HEK293 (cell line): ENCODE results near the gene FGF8.

ENCODE experiments used
- GFI1B ChIP-seq: fragments of 450-650 bp; formaldehyde crosslinking; IDR thresholded peaks from 2 replicates; pipeline ENCODE4 v1.5.1; 2016; ENCODE audit warnings: missing biosample characterization, missing genetic modification characterization
- GLI4 ChIP-seq: fragments of 450-650 bp; formaldehyde crosslinking; IDR thresholded peaks from 2 replicates; pipeline ENCODE4 v1.5.1; 2016; ENCODE audit warnings: missing biosample characterization, missing genetic modification characterization
- GLIS1 ChIP-seq: fragments of 450-650 bp; formaldehyde crosslinking; IDR thresholded peaks from 2 replicates; pipeline ENCODE4 v1.5.1; 2016; ENCODE audit warnings: missing biosample characterization, missing genetic modification characterization
- GLIS2 ChIP-seq: fragments of 450-650 bp; formaldehyde crosslinking; IDR thresholded peaks from 2 replicates; pipeline ENCODE4 v1.5.1; 2016; ENCODE audit warnings: missing biosample characterization, missing genetic modification characterization
- IKZF3 ChIP-seq: fragments of 450-650 bp; IDR thresholded peaks from 2 replicates; pipeline ENCODE4 v1.5.0; 2018; ENCODE audit warnings: missing biosample characterization, mild to moderate bottlenecking, missing genetic modification characterization, moderate library complexity
- KLF16 ChIP-seq: fragments of 450-650 bp; formaldehyde crosslinking; IDR thresholded peaks from 2 replicates; pipeline ENCODE4 v1.5.1; 2017; ENCODE audit warnings: missing biosample characterization, missing genetic modification characterization
- SP2 ChIP-seq: fragments of 450-650 bp; formaldehyde crosslinking; IDR thresholded peaks from 2 replicates; pipeline ENCODE4 v1.5.1; 2016; ENCODE audit warnings: missing biosample characterization, missing genetic modification characterization
- SP7 ChIP-seq: fragments of 450-650 bp; formaldehyde crosslinking; IDR thresholded peaks from 2 replicates; pipeline ENCODE4 v1.5.1; 2016; ENCODE audit warnings: missing biosample characterization, missing genetic modification characterization
- YY1 ChIP-seq: fragments of 450-650 bp; formaldehyde crosslinking; IDR thresholded peaks from 2 replicates; pipeline ENCODE4 v1.5.1; 2018; ENCODE audit warnings: missing biosample characterization, missing genetic modification characterization
- ZBTB1 ChIP-seq: fragments of 450-650 bp; formaldehyde crosslinking; IDR thresholded peaks from 2 replicates; pipeline ENCODE4 v1.5.1; 2016; ENCODE audit warnings: missing biosample characterization, missing genetic modification characterization
- ZBTB17 ChIP-seq: fragments of 450-650 bp; formaldehyde crosslinking; IDR thresholded peaks from 2 replicates; pipeline ENCODE4 v1.5.1; 2016; ENCODE audit warnings: missing biosample characterization, missing genetic modification characterization
- ZBTB48 ChIP-seq: fragments of 450-650 bp; formaldehyde crosslinking; IDR thresholded peaks from 2 replicates; pipeline ENCODE4 v1.5.1; 2016; ENCODE audit warnings: missing biosample characterization, missing genetic modification characterization
- ZFP69B ChIP-seq: fragments of 450-650 bp; formaldehyde crosslinking; IDR thresholded peaks from 2 replicates; pipeline ENCODE4 v1.5.1; 2016; ENCODE audit warnings: missing biosample characterization, missing genetic modification characterization
- ZIC2 ChIP-seq: fragments of 450-650 bp; formaldehyde crosslinking; IDR thresholded peaks from 2 replicates; pipeline ENCODE4 v1.5.1; 2016; ENCODE audit warnings: missing biosample characterization, missing genetic modification characterization
- ZNF10 ChIP-seq: fragments of 450-650 bp; formaldehyde crosslinking; IDR thresholded peaks from 2 replicates; pipeline ENCODE4 v1.5.1; 2017; ENCODE audit warnings: missing biosample characterization, missing genetic modification characterization
- ZNF2 ChIP-seq: fragments of 450-650 bp; formaldehyde crosslinking; IDR thresholded peaks from 2 replicates; pipeline ENCODE4 v1.5.1; 2016; ENCODE audit warnings: missing biosample characterization, missing genetic modification characterization
- ZNF24 ChIP-seq: fragments of 450-650 bp; formaldehyde crosslinking; IDR thresholded peaks from 2 replicates; pipeline ENCODE4 v1.5.1; 2016; ENCODE audit warnings: missing biosample characterization, missing genetic modification characterization
- ZNF335 ChIP-seq: fragments of 450-650 bp; formaldehyde crosslinking; conservative IDR thresholded peaks from 2 replicates; pipeline ENCODE4 v1.5.1; 2016; ENCODE audit warnings: missing biosample characterization, missing genetic modification characterization
- ZNF391 ChIP-seq: fragments of 450-650 bp; formaldehyde crosslinking; IDR thresholded peaks from 2 replicates; pipeline ENCODE4 v1.5.1; 2016; ENCODE audit warnings: low read depth, missing biosample characterization, missing genetic modification characterization, borderline replicate concordance
- ZNF501 ChIP-seq: fragments of 450-650 bp; formaldehyde crosslinking; IDR thresholded peaks from 2 replicates; pipeline ENCODE4 v1.5.1; 2016; ENCODE audit warnings: missing biosample characterization, missing genetic modification characterization
- ZNF530 ChIP-seq: fragments of 450-650 bp; formaldehyde crosslinking; IDR thresholded peaks from 2 replicates; pipeline ENCODE4 v1.5.1; 2016; ENCODE audit warnings: low read depth, missing biosample characterization, missing genetic modification characterization
- ZNF610 ChIP-seq: fragments of 450-650 bp; formaldehyde crosslinking; IDR thresholded peaks from 2 replicates; pipeline ENCODE4 v1.5.1; 2016; ENCODE audit warnings: missing biosample characterization, missing genetic modification characterization, borderline replicate concordance
- ZNF629 ChIP-seq: fragments of 450-650 bp; formaldehyde crosslinking; IDR thresholded peaks from 2 replicates; pipeline ENCODE4 v1.5.1; 2017; ENCODE audit warnings: missing biosample characterization, missing genetic modification characterization
- ZNF707 ChIP-seq: fragments of 450-650 bp; formaldehyde crosslinking; IDR thresholded peaks from 2 replicates; pipeline ENCODE4 v1.5.1; 2016; ENCODE audit warnings: missing biosample characterization, missing genetic modification characterization
- ZXDB ChIP-seq: fragments of 450-650 bp; formaldehyde crosslinking; IDR thresholded peaks from 2 replicates; pipeline ENCODE4 v1.5.1; 2016; ENCODE audit warnings: missing biosample characterization, missing genetic modification characterization
- TF ChIP-seq, protein P1 (sequence below): fragments of 450-650 bp; formaldehyde crosslinking; IDR thresholded peaks from 2 replicates; pipeline ENCODE4 v1.5.1; 2016; ENCODE audit warnings: missing biosample characterization, missing genetic modification characterization
- TF ChIP-seq, protein P2 (sequence below): fragments of 450-650 bp; formaldehyde crosslinking; IDR thresholded peaks from 2 replicates; pipeline ENCODE4 v1.5.1; 2016; ENCODE audit warnings: missing biosample characterization, missing genetic modification characterization
- TF ChIP-seq, protein P3 (sequence below): fragments of 450-650 bp; IDR thresholded peaks from 2 replicates; pipeline ENCODE4 v1.5.1; 2018; ENCODE audit warnings: missing biosample characterization, mild to moderate bottlenecking, missing genetic modification characterization
- TF ChIP-seq, protein P4 (sequence below): fragments of 450-650 bp; formaldehyde crosslinking; IDR thresholded peaks from 2 replicates; pipeline ENCODE4 v1.5.1; 2016; ENCODE audit warnings: missing biosample characterization, missing genetic modification characterization
- TF ChIP-seq, protein P5 (sequence below): fragments of 450-650 bp; formaldehyde crosslinking; IDR thresholded peaks from 2 replicates; pipeline ENCODE4 v1.5.1; 2017; ENCODE audit warnings: missing biosample characterization, missing genetic modification characterization
- TF ChIP-seq, protein P6 (sequence below): fragments of 450-650 bp; formaldehyde crosslinking; IDR thresholded peaks from 2 replicates; pipeline ENCODE4 v1.5.1; 2016; ENCODE audit warnings: missing biosample characterization, missing genetic modification characterization

The FGF8 gene

DNA sequence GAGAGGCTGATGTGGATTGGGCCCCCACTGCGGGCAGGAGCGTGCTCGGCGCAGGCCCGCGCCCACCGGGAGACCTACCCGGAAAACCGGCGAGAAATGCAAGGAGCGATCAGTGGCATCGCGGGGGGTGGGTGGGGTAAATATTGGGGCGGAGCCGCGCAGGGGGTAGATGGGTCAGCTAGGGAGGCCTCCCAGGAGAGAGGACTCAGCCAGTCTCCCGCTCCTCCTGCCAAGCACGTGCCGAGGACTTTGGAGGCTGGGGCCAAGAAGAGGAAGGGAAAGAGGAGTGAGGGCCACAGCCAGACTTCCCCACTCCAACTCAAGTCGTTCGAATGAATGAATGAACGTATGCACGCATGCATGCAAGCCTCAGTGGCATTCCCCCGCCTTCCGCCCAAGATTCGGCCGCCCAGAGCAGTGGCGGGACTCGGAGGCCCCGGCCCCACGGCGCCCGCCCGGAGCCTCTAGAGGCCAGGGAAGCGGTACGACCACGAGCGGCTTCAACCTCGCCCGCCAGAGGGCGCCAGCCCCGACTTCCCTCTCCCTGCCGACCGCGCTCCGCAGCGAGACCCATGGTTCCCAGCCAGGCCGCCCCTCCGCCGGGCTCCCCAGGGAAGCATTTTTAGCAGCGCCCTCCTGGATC lies 3.8 kb upstream of the FGF8 start (continued):
- TF ChIP-seq ZNF10 (tag by site-specific recombination) (peak; percentile 36; the same call in 1 of the 2 replicates), ZNF530 (tag by site-specific recombination) (no peak), ZNF610 (tag by site-specific recombination) (peak; percentile 86), GFI1B (tag by site-specific recombination) (no peak), SP7 (tag by site-specific recombination) (peak; percentile 35), ZBTB48 (tag by site-specific recombination) (0 out of 2 replicates have a peak, but pooled peaks have one; percentile 49), ZNF391 (tag by site-specific recombination) (peak; percentile 31; the same call in 1 of the 2 replicates), GLIS2 (peak; percentile 79), GLI4 (tag by site-specific recombination) (no peak), KLF16 (tag by site-specific recombination) (no peak), ZNF501 (tag by site-specific recombination) (0 out of 2 replicates have a peak, but pooled peaks have one; percentile 50), ZNF629 (tag by site-specific recombination) (peak; percentile 37), ZBTB1 (tag by site-specific recombination) (no peak), ZNF24 (tag by site-specific recombination) (peak; percentile 78; the same call in 1 of the 2 replicates), ZBTB17 (tag by site-specific recombination) (peak; percentile 72), GLIS1 (tag by site-specific recombination) (peak; percentile 75), YY1 (tag by site-specific recombination) (peak; percentile 16; the same call in 1 of the 2 replicates), ZIC2 (tag by site-specific recombination) (peak; percentile 80), SP2 (peak; percentile 36), ZNF335 (0 out of 2 replicates have a peak, but pooled peaks have one; percentile 13), ZNF2 (peak; percentile 67; the same call in 1 of the 2 replicates), ZFP69B (tag by site-specific recombination) (0 out of 2 replicates have a peak, but pooled peaks have one; percentile 37), IKZF3 (tag by site-specific recombination) (peak; percentile 62; the same call in 1 of the 2 replicates), ZNF707 (tag by site-specific recombination) (no peak), ZXDB (tag by site-specific recombination) (peak; percentile 32; the same call in 1 of the 2 replicates)
- TF ChIP-seq, protein P1, sequence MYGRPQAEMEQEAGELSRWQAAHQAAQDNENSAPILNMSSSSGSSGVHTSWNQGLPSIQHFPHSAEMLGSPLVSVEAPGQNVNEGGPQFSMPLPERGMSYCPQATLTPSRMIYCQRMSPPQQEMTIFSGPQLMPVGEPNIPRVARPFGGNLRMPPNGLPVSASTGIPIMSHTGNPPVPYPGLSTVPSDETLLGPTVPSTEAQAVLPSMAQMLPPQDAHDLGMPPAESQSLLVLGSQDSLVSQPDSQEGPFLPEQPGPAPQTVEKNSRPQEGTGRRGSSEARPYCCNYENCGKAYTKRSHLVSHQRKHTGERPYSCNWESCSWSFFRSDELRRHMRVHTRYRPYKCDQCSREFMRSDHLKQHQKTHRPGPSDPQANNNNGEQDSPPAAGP (tag by site-specific recombination): 0 out of 2 replicates have a peak, but pooled peaks have one; percentile 28
- TF ChIP-seq, protein P2, sequence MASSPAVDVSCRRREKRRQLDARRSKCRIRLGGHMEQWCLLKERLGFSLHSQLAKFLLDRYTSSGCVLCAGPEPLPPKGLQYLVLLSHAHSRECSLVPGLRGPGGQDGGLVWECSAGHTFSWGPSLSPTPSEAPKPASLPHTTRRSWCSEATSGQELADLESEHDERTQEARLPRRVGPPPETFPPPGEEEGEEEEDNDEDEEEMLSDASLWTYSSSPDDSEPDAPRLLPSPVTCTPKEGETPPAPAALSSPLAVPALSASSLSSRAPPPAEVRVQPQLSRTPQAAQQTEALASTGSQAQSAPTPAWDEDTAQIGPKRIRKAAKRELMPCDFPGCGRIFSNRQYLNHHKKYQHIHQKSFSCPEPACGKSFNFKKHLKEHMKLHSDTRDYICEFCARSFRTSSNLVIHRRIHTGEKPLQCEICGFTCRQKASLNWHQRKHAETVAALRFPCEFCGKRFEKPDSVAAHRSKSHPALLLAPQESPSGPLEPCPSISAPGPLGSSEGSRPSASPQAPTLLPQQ (tag by site-specific recombination): peak; percentile 71
- TF ChIP-seq, protein P3, sequence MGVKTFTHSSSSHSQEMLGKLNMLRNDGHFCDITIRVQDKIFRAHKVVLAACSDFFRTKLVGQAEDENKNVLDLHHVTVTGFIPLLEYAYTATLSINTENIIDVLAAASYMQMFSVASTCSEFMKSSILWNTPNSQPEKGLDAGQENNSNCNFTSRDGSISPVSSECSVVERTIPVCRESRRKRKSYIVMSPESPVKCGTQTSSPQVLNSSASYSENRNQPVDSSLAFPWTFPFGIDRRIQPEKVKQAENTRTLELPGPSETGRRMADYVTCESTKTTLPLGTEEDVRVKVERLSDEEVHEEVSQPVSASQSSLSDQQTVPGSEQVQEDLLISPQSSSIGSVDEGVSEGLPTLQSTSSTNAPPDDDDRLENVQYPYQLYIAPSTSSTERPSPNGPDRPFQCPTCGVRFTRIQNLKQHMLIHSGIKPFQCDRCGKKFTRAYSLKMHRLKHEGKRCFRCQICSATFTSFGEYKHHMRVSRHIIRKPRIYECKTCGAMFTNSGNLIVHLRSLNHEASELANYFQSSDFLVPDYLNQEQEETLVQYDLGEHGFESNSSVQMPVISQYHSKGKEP (tag by site-specific recombination): peak; percentile 46; the same call in 1 of the 2 replicates
- TF ChIP-seq, protein P4, sequence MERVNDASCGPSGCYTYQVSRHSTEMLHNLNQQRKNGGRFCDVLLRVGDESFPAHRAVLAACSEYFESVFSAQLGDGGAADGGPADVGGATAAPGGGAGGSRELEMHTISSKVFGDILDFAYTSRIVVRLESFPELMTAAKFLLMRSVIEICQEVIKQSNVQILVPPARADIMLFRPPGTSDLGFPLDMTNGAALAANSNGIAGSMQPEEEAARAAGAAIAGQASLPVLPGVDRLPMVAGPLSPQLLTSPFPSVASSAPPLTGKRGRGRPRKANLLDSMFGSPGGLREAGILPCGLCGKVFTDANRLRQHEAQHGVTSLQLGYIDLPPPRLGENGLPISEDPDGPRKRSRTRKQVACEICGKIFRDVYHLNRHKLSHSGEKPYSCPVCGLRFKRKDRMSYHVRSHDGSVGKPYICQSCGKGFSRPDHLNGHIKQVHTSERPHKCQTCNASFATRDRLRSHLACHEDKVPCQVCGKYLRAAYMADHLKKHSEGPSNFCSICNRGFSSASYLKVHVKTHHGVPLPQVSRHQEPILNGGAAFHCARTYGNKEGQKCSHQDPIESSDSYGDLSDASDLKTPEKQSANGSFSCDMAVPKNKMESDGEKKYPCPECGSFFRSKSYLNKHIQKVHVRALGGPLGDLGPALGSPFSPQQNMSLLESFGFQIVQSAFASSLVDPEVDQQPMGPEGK: peak; percentile 73
- TF ChIP-seq, protein P5, sequence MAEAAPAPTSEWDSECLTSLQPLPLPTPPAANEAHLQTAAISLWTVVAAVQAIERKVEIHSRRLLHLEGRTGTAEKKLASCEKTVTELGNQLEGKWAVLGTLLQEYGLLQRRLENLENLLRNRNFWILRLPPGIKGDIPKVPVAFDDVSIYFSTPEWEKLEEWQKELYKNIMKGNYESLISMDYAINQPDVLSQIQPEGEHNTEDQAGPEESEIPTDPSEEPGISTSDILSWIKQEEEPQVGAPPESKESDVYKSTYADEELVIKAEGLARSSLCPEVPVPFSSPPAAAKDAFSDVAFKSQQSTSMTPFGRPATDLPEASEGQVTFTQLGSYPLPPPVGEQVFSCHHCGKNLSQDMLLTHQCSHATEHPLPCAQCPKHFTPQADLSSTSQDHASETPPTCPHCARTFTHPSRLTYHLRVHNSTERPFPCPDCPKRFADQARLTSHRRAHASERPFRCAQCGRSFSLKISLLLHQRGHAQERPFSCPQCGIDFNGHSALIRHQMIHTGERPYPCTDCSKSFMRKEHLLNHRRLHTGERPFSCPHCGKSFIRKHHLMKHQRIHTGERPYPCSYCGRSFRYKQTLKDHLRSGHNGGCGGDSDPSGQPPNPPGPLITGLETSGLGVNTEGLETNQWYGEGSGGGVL (tag by site-specific recombination): no peak
- TF ChIP-seq, protein P6, sequence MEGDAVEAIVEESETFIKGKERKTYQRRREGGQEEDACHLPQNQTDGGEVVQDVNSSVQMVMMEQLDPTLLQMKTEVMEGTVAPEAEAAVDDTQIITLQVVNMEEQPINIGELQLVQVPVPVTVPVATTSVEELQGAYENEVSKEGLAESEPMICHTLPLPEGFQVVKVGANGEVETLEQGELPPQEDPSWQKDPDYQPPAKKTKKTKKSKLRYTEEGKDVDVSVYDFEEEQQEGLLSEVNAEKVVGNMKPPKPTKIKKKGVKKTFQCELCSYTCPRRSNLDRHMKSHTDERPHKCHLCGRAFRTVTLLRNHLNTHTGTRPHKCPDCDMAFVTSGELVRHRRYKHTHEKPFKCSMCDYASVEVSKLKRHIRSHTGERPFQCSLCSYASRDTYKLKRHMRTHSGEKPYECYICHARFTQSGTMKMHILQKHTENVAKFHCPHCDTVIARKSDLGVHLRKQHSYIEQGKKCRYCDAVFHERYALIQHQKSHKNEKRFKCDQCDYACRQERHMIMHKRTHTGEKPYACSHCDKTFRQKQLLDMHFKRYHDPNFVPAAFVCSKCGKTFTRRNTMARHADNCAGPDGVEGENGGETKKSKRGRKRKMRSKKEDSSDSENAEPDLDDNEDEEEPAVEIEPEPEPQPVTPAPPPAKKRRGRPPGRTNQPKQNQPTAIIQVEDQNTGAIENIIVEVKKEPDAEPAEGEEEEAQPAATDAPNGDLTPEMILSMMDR (tag by site-specific recombination): peak; percentile 93
